Activated naive CD4-positive, alpha-beta T cell treated with anti-CD3 and anti-CD28 coated beads, Interleukin-2, amount 10 ng/mL, durations not matched to agents 7 days and 5 days (primary cell): Measurements from ENCODE around the gene ATAD1.

ENCODE experiments used
- CTCF ChIA-PET: fragments of 350-600 bp; sonication (Branson Sonifier 250); formaldehyde crosslinking; loops from one replicate; lab custom pipeline; 2021; ENCODE audit warnings: antibody characterized with exemption; lab: Charles Lee
- DNase-seq: peaks from one replicate; pipeline ENCODE4 v3.0.0-alpha.2; 2020
- H3K27ac Mint-ChIP-seq: one replicate; pipeline ENCODE4 v1.8.0; 2021; ENCODE audit warnings: mild to moderate bottlenecking, moderate library complexity, mixed read lengths
- H3K27me3 Mint-ChIP-seq: one replicate; pipeline ENCODE4 v1.8.0; 2021; ENCODE audit warnings: mild to moderate bottlenecking, mixed read lengths
- H3K36me3 Mint-ChIP-seq: one replicate; pipeline ENCODE4 v1.8.0; 2021; ENCODE audit warnings: mixed read lengths
- H3K4me1 Mint-ChIP-seq: one replicate; pipeline ENCODE4 v1.8.0; 2021; ENCODE audit warnings: mixed read lengths
- H3K4me3 Mint-ChIP-seq: one replicate; pipeline ENCODE4 v1.8.0; 2021; ENCODE audit warnings: mild to moderate bottlenecking, moderate library complexity, mixed read lengths
- H3K9me3 Mint-ChIP-seq: one replicate; pipeline ENCODE4 v1.8.0; 2021; ENCODE audit warnings: mixed read lengths

The ATAD1 gene

DNA sequence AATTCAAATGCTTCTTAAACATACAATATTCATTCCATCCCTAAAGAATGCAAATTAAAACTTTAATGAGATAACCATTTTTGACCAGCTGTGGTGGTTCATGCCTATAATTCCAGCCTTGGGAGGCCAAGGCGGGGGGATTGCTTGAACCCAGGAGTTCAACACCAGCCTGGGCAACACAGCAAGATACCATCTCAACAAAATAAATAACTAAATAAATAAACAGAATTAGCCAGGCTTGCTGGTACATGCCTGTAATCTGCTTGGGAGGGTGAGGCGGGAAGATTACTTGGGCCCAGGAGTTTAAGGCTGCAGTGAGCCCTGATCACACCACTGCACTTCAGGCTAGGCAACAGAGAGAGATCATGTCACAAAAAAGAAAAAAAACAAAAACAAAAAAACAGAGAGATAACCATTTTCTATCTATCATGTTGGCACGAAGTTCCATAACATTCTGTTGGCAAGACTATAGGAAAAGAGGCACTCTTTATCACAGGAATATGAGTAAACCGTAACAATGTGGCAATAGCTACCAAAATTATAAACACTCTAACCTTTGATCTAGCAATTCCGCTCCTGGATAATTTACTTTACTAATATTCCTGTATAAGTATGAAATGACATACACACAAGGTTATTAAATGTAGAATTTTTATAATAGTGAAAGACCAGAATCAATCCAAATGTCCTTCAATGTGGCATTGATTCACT is 52.2 kb downstream of the ATAD1 start:
- peaks cover 4% of the 10 kb centered on the region for H3K4me1 Mint-ChIP-seq
- CTCF ChIA-PET: no interaction called here
- H3K4me3 Mint-ChIP-seq: no peak overlapping the region
- no peaks in the 10 kb centered on the region for H3K9me3 Mint-ChIP-seq
- DNase-seq: no peak
- no peaks in the 10 kb centered on the region for H3K27me3 Mint-ChIP-seq
- no peak overlapping the region for H3K27ac Mint-ChIP-seq
- H3K36me3 Mint-ChIP-seq: peaks cover 25% of the 10 kb centered on the region

DNA sequence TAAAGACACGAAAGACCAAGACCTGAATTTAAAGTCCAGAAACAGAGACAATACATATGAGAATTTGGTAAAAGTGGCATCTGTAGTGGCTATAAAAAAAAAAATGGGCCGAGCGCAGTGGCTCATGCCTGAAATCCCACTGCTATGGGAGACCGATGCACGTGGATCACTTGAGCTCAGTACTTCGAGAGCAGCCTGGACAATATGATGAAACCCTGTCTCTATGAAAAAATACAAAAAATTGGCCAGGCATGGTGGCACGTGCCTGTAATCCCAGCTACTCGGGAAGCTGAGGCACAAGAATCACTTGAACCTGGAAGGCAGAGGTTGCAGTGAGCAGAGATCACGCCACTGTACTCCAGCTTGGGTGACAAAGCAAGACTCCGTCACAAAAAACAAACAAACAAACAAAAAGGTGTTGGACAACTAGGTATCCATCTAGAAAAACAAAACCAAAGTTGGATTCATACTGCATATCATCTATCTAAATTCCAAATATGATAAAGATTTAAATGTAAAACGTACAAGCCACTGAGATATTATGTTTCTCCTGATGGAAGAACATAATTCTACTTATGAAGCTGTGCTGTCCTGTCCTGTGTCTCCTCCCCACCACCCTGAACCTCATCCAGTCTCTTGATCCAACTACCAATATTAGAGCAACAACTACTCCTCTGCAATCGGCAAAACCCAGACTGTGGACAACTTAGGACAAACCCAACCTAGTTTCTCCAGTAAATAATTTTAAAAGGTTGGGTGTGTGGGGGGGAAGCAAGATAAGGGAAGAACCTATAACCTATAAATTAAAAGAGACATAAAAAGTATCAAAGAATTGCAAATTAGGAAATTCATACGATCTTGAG is 53.7 kb downstream of the ATAD1 start:
- H3K4me3 Mint-ChIP-seq: no peak overlapping the region
- H3K27me3 Mint-ChIP-seq: no peaks in the 10 kb centered on the region
- peak overlapping the region; percentile 77 for H3K27ac Mint-ChIP-seq
- peaks cover 4% of the 10 kb centered on the region for H3K4me1 Mint-ChIP-seq
- peaks cover 27% of the 10 kb centered on the region for H3K36me3 Mint-ChIP-seq
- H3K9me3 Mint-ChIP-seq: no peaks in the 10 kb centered on the region
- DNase-seq: no peak
- CTCF ChIA-PET: interaction anchor here (1.0 kb wide), 1 partner anchor 19 kb away, joined by 3 read pairs; no protein-coding TSS in a partner anchor

GRCh38 chr10:87763086-87763861 is 54.8 kb downstream of the ATAD1 start:
- no peaks in the 10 kb centered on the region for H3K9me3 Mint-ChIP-seq
- no peak for DNase-seq
- CTCF ChIA-PET: interaction anchor here (1.0 kb wide), 1 partner anchor 20 kb away, joined by 3 read pairs; no protein-coding TSS in a partner anchor
- H3K4me3 Mint-ChIP-seq: no peak overlapping the region
- H3K36me3 Mint-ChIP-seq: peaks cover 25% of the 10 kb centered on the region
- peaks cover 4% of the 10 kb centered on the region for H3K4me1 Mint-ChIP-seq
- H3K27ac Mint-ChIP-seq: no peak overlapping the region
- H3K27me3 Mint-ChIP-seq: no peaks in the 10 kb centered on the region

- H3K9me3 Mint-ChIP-seq: no peaks in the 10 kb centered on the region
- CTCF ChIA-PET: interaction anchor here (1.1 kb wide), 1 partner anchor 11 kb away, joined by 3 read pairs; no protein-coding TSS in a partner anchor
- no peak overlapping the region for H3K4me3 Mint-ChIP-seq
- H3K36me3 Mint-ChIP-seq: peaks cover 20% of the 10 kb centered on the region
- peaks cover 4% of the 10 kb centered on the region for H3K4me1 Mint-ChIP-seq
- H3K27me3 Mint-ChIP-seq: no peaks in the 10 kb centered on the region
- H3K27ac Mint-ChIP-seq: no peak overlapping the region
- no peak for DNase-seq
Measured at GRCh38 chr10:87761892-87762291, 56.1 kb downstream of the ATAD1 start.

DNA sequence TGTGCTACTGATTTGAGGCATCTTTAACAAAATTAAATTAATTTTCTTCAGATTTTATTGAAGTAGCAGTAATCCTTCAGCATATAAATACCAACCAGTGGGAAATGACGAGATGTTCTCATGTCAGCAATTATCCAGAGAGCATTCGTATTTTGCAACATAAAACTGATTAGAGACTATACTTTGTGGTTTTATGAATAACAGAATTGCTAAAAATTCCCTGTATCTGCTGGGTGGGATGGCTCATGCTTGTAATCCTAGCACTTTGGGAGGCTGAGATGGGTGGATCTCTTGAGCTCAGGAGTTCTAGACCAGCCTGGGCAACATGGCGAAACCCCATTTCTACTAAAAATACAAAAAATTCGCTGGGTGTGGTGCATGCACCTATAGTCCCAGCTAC is 56.9 kb downstream of the ATAD1 start:
- Mint-ChIP-seq H3K9me3 (no peaks in the 10 kb centered on the region), H3K4me3 (no peak overlapping the region), H3K27ac (no peak overlapping the region), H3K27me3 (no peaks in the 10 kb centered on the region), H3K36me3 (peaks cover 22% of the 10 kb centered on the region), H3K4me1 (peaks cover 4% of the 10 kb centered on the region)
- DNase-seq: no peak
- CTCF ChIA-PET: interaction anchor here (1.1 kb wide), 1 partner anchor 11 kb away, joined by 3 read pairs; no protein-coding TSS in a partner anchor

GRCh38 chr10:87760195-87760905 is 57.7 kb downstream of the ATAD1 start:
- H3K27me3 Mint-ChIP-seq: no peaks in the 10 kb centered on the region
- H3K9me3 Mint-ChIP-seq: no peaks in the 10 kb centered on the region
- no peak overlapping the region for H3K27ac Mint-ChIP-seq
- H3K4me3 Mint-ChIP-seq: no peak overlapping the region
- CTCF ChIA-PET: interaction anchor here (1.7 kb wide), 2 partner anchors 10 to 11 kb away, joined by 5 to 7 read pairs; no protein-coding TSS in a partner anchor
- peaks cover 4% of the 10 kb centered on the region for H3K4me1 Mint-ChIP-seq
- peaks cover 23% of the 10 kb centered on the region for H3K36me3 Mint-ChIP-seq
- no peak for DNase-seq

- Mint-ChIP-seq H3K4me3 (no peak overlapping the region), H3K9me3 (no peaks in the 10 kb centered on the region), H3K36me3 (peaks cover 22% of the 10 kb centered on the region), H3K4me1 (peaks cover 4% of the 10 kb centered on the region), H3K27me3 (no peaks in the 10 kb centered on the region), H3K27ac (no peak overlapping the region)
- no peak for DNase-seq
- CTCF ChIA-PET: interaction anchor here (0.6 to 1.7 kb wide), 3 partner anchors 9 to 607 kb away, joined by 4 to 7 read pairs (median 5); no protein-coding TSS in a partner anchor
Measured at GRCh38 chr10:87759551-87759950, 58.5 kb downstream of the ATAD1 start.

DNA sequence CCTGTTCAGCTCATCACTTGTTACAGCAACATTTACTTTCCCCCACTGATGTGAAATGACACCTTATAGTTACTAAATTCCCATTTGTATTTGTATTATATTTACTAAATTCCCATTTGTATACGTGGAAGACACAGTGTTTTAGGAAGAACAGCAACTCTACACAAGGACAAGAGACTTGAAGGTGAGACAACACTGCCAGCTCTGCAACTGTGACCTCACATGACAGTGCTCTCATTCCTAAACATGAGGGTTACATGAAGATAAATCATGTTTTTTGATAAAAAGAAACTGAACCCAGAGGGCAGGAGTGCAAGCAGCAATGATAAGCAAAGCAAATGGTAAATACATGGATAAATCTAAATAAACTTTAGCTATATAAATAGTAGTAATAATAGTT is 60.3 kb downstream of the ATAD1 start:
- Mint-ChIP-seq H3K9me3 (no peaks in the 10 kb centered on the region), H3K27ac (no peak overlapping the region), H3K4me3 (no peak overlapping the region), H3K36me3 (peaks cover 29% of the 10 kb centered on the region), H3K27me3 (no peaks in the 10 kb centered on the region), H3K4me1 (peaks cover 4% of the 10 kb centered on the region)
- CTCF ChIA-PET: interaction anchor here (1.1 kb wide), 2 partner anchors 15 to 93 kb away, joined by 3 read pairs; no protein-coding TSS in a partner anchor
- no peak for DNase-seq

- H3K9me3 Mint-ChIP-seq: no peaks in the 10 kb centered on the region
- no peak overlapping the region for H3K4me3 Mint-ChIP-seq
- DNase-seq: no peak
- CTCF ChIA-PET: no interaction called here
- no peaks in the 10 kb centered on the region for H3K27me3 Mint-ChIP-seq
- H3K4me1 Mint-ChIP-seq: no peaks in the 10 kb centered on the region
- no peak overlapping the region for H3K27ac Mint-ChIP-seq
- H3K36me3 Mint-ChIP-seq: peaks cover 23% of the 10 kb centered on the region
Measured at GRCh38 chr10:87753995-87754866, 63.8 kb downstream of the ATAD1 start.

GRCh38 chr10:87752566-87752965 is 65.5 kb downstream of the ATAD1 start:
- Mint-ChIP-seq H3K9me3 (no peaks in the 10 kb centered on the region), H3K27ac (no peak overlapping the region), H3K36me3 (peaks cover 21% of the 10 kb centered on the region), H3K27me3 (no peaks in the 10 kb centered on the region), H3K4me1 (no peaks in the 10 kb centered on the region), H3K4me3 (no peak overlapping the region)
- no peak for DNase-seq
- CTCF ChIA-PET: interaction anchor here (3.2 kb wide), 1 partner anchor 18 kb away, joined by 11 read pairs; no protein-coding TSS in a partner anchor

DNA sequence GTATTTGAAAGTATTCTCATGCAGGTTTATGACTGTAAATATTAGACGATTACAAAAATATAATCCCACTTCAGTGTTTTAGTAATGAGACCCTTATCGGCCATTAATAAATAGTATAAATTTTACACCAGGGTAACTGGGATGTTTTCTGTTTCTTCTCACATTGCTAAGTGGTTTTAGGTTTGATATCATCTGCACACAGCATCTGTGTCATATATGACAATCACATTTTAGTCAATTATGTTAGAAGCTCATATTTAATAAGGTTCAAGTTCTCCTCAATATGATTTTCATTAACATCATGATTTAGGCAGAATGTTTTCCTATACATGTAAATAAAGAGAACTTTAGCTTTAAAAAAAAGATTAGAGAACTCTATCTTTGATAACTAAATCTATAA is 66.8 kb downstream of the ATAD1 start:
- Mint-ChIP-seq H3K4me3 (no peak overlapping the region), H3K4me1 (no peaks in the 10 kb centered on the region), H3K36me3 (peaks cover 19% of the 10 kb centered on the region), H3K9me3 (no peaks in the 10 kb centered on the region), H3K27me3 (no peaks in the 10 kb centered on the region), H3K27ac (no peak overlapping the region)
- no peak for DNase-seq
- CTCF ChIA-PET: interaction anchor here (1.9 to 3.2 kb wide), 3 partner anchors 8 to 22 kb away, joined by 7 to 11 read pairs (median 7); no protein-coding TSS in a partner anchor

DNA sequence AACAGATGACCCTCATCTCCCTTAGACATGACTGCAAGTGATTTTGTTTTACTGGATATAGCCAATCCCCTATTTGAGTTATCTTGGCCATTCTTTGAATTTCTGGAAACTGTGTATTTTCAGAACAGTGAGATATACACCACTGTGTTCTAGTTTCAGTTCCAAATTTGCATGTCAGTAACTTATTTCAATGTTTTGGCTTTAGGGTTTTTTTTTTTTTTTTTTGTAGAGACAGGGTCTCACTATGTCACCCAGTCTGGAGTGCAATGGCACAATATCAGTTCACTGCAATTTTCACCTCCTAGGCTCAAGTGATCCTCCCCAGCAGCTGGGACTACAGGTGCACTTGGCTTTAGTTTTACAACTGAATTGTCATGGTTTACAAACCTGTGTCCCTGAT is 67.2 kb downstream of the ATAD1 start:
- Mint-ChIP-seq H3K36me3 (peaks cover 14% of the 10 kb centered on the region), H3K9me3 (no peaks in the 10 kb centered on the region)

More for the DNA sequence above, 67.2 kb downstream of the ATAD1 start:
- no peak overlapping the region for H3K27ac Mint-ChIP-seq
- H3K27me3 Mint-ChIP-seq: no peaks in the 10 kb centered on the region
- H3K4me3 Mint-ChIP-seq: no peak overlapping the region
- H3K4me1 Mint-ChIP-seq: no peaks in the 10 kb centered on the region
- DNase-seq: no peak
- CTCF ChIA-PET: interaction anchor here (1.2 to 3.2 kb wide), 4 partner anchors 9 to 23 kb away, joined by 3 to 11 read pairs (median 7); no protein-coding TSS in a partner anchor
